ENCODE results near the gene TAS1R3.
A peak's percentile ranks its signal among the peaks of the same experiment; 100 is the strongest.

Gene TAS1R3

DNA sequence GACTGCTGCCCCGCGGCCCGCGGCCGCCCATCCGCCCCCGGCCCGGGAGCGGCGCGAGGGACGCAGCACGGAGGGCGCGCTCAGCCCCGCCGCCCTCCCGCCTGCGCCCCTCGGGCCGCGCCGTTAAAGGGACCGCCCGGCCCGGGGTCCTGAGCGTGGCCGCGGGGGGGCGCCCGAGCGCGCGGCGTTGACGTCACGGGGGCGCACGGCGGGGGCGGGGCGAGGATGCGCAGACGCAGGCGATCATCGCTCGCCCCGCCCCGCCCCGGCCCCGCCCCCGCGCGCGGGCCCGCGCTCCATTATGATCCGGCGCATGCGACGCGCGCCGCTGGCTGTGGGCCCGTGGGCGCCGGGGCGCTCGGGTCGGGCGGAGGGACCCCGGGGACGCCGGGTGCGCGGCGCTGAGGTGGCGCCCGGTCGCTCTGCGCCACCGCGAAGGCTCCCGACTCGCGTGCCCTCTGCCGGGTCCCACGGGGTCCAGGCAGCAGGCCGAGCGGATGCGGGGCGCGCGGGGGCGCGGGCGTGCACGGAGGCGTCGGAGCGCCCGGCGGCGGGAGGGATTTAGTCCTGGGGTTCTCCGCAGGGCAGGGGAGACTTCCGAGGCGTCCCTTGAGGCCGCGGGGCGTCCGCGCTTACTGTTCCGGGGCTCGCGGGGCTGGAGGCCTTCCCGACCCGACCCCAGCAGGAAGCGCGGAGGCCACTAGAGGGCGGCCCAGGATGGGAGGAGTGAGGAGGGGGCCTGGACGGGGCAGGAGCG lies 18.4 kb downstream of the TAS1R3 start, which contains the start of gene DVL1:
Gene DVL1 (minus strand): TSS at position 163 of the 757 bp plus-strand sequence. CDS start 353 bp downstream, outside the sequence.
- peaks cover 36% of the 10 kb centered on the region for H3K4me1 ChIP-seq (ENCODE audit: control insufficient read depth, insufficient read depth, low read length, poor library complexity, severe bottlenecking)
- H3K9me3 ChIP-seq (ENCODE audit: control insufficient read depth, low read length), result no peaks in the 10 kb centered on the region
- WGBS, 2 experiments (ENCODE audit: insufficient coverage in 2 of 2), result 0 to 1% methylated on average over 54 to 74 of the region's 122 CpGs
- H3K36me3 ChIP-seq (ENCODE audit: control insufficient read depth, insufficient read depth, low read length), result peaks cover 19% of the 10 kb centered on the region
- H3K27ac ChIP-seq (ENCODE audit: low read depth, low read length, severe bottlenecking), result peak within 1 kb of the TSS; percentile 84
- peak within 1 kb of the TSS; percentile 54 for H3K4me3 ChIP-seq (ENCODE audit: extremely low read depth, insufficient read depth, low read length, poor library complexity, severe bottlenecking)

DNA sequence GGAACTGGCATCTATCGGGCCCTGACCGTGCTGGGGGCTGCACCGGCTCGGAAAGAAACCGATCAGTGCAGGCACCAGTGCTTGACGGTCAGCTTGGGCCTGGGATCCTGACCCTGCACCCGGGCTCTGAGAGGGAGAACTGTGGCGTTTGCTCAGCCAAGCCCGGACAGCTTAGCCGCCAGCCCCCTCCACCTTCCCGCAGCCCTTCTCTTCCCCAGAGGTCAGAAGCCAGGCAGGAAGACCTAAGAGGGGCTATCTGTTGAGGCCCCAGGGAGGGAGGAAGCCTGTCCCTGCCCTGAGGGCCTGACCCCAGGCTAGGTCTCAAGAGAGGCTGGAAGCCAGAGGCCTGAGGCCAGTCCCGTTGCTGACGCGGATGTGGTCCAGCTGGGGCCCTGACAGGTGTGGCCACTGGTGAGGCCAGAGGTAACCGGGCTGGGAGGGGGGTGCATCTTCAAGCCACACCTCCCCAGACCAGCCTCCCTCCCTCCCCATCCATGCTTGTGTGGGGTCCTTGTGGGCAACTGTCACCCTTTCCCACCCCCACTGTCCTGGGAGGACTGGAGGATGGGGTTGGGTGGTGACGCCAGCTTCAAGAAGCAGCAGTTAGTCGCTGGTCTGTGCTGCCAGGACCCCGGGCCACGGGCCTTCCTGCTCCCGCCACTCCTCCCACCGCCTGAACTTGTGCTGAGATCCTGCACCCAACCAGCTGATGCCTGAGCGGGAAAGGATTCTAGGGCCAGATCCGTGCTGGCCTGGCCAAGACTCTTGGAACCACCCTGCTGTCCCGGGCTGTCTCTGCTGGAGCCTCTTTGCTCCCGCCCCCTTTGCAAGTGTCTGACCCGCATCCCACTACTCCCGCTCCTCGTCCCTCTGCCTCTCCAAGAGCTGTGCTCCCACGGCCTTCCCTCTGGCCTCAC lies 20.7 kb downstream of the TAS1R3 start:
- Histone ChIP-seq H3K4me1 (ENCODE audit: control insufficient read depth, insufficient read depth, low read length, poor library complexity, severe bottlenecking) (peaks cover 30% of the 10 kb centered on the region), H3K4me3 (ENCODE audit: extremely low read depth, insufficient read depth, low read length, poor library complexity, severe bottlenecking) (peak overlapping the region; percentile 11), H3K27ac (ENCODE audit: low read depth, low read length, severe bottlenecking) (peak overlapping the region; percentile 66), H3K9me3 (ENCODE audit: control insufficient read depth, low read length) (no peaks in the 10 kb centered on the region), H3K36me3 (ENCODE audit: control insufficient read depth, insufficient read depth, low read length) (peaks cover 20% of the 10 kb centered on the region)
- WGBS, 2 experiments (ENCODE audit: insufficient coverage in 2 of 2), result 65 to 68% methylated on average over 25 to 27 of the region's 29 CpGs

DNA sequence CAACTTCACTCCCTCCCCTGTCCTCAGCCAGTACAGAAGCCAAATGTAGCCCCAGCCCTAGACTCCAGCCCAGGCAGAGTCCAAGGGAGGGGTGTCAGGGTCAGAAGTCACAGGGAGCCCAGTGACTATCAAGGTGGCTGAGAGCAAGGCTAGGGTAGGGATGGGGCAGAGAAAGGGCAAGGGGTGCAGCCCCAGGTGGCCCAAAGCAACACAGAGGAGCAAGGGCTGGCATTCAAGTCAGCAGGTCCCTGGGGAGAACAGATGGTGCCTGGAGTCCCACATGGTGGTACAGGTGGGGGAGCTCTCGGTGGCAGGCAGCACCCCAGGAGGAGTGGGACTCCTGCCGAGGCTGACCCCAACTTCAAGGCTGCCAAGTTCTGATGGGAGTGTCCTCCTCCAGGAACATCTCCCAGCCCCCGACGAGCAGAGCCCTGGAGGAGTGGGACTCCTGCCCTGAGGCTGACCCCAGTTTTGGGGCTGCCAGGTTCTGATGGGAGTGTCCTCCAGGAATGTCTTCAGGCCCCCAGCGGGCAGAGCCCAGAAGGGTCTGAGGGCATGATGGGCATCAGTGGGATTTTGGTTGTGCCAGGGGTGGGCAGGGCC lies 21.8 kb downstream of the TAS1R3 start:
- Histone ChIP-seq H3K4me3 (ENCODE audit: extremely low read depth, insufficient read depth, low read length, poor library complexity, severe bottlenecking) (no peak overlapping the region), H3K9me3 (ENCODE audit: control insufficient read depth, low read length) (no peaks in the 10 kb centered on the region), H3K36me3 (ENCODE audit: control insufficient read depth, insufficient read depth, low read length) (peaks cover 20% of the 10 kb centered on the region), H3K27ac (ENCODE audit: low read depth, low read length, severe bottlenecking) (peak overlapping the region; percentile 29), H3K4me1 (ENCODE audit: control insufficient read depth, insufficient read depth, low read length, poor library complexity, severe bottlenecking) (peaks cover 26% of the 10 kb centered on the region)
- WGBS, 2 experiments (ENCODE audit: insufficient coverage in 2 of 2), result 63 to 100% methylated on average over 1 to 3 of the region's 5 CpGs

DNA sequence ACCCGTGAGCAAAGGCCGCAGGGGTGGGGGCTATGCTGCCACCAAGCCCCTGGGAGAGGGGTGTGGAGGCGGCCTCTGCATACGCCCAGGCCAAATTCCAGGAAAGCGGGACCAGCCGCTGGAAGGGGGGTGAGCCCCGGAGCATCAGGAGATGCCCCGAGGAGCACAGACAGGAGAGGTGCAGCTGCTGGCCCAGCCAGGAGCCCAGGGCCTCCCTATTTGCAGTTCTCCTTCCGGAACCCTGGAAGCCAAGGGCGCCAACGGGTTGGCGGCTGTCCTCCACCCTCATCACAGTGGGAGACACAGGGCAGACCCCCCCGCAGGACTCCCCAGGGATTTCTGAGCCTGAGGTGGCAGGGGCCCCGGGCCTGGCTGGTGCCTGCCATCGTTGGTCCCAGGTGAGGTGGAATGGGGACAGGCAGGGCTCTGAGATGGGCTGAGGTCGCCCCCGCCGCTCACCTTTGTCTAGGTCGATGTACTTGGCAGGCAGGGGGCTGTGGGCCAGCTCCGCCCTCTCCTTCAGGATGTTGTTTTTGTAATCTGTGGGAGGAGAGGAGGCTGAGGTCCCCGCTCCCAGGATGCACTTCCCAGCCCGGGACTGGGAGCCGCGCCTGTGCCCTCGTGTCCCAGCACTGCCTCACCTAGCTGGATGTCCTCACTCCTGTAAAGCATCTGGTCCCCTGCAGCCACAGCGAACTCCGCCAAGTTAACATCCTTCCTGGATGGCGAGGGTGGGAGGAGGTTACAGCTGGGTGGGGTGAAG lies 22.5 kb downstream of the TAS1R3 start:
- Histone ChIP-seq H3K27ac (ENCODE audit: low read depth, low read length, severe bottlenecking) (peak overlapping the region; percentile 29), H3K4me3 (ENCODE audit: extremely low read depth, insufficient read depth, low read length, poor library complexity, severe bottlenecking) (no peak overlapping the region), H3K4me1 (ENCODE audit: control insufficient read depth, insufficient read depth, low read length, poor library complexity, severe bottlenecking) (peaks cover 25% of the 10 kb centered on the region), H3K9me3 (ENCODE audit: control insufficient read depth, low read length) (no peaks in the 10 kb centered on the region), H3K36me3 (ENCODE audit: control insufficient read depth, insufficient read depth, low read length) (peaks cover 20% of the 10 kb centered on the region)
- WGBS, 2 experiments (ENCODE audit: insufficient coverage in 2 of 2), result 76 to 82% methylated on average over 25 of the region's 28 CpGs

DNA sequence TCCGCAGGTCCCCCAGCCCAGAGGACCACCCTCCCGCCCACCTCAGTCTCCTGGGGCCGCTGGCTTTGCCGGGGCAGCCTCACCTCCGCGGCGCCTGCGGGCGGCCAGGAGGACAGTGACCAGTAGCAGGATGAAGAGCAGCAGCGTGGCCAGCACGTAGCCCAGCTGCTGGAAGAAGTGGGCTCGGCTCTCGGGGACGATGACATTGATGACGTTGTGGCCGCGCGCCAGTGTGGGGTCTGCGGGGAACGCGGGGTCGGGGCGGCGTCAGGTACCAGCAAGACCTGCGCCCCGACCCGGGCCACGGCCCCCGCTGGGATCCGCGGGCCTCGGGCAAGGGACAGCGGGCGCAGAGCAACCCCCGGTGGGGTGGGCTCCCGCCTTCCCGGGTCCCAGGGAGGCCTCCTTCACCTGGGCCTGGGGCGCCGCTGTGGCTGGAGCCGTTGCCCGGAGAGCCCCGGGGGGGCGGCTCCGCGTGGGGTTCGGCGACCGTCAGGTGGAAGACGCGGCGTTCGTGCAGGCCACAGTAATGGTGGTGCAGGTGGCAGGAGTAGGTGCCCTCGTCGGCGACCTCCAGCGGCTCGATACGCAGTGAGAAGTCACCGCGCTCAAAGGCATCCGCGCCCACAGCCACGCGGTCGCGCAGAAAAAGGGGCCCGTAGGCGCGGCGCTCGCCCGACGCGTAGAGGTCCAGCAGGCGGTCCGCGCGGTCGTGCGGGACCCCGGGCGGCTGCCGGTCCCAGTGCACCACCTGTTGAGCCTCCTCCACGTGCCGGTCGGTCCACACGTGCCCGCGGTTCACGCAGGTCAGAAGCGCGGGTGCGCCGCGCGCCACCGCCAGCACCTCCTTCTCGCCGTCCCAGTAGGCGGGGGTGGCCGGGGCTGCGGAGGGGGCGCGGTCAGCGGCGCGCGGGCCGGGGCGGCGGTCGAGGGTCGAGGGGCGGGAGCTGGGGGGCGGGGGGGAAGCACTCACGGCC lies 23.5 kb downstream of the TAS1R3 start:
- Histone ChIP-seq H3K4me3 (ENCODE audit: extremely low read depth, insufficient read depth, low read length, poor library complexity, severe bottlenecking) (no peak overlapping the region), H3K4me1 (ENCODE audit: control insufficient read depth, insufficient read depth, low read length, poor library complexity, severe bottlenecking) (peaks cover 33% of the 10 kb centered on the region), H3K36me3 (ENCODE audit: control insufficient read depth, insufficient read depth, low read length) (peaks cover 20% of the 10 kb centered on the region), H3K9me3 (ENCODE audit: control insufficient read depth, low read length) (no peaks in the 10 kb centered on the region), H3K27ac (ENCODE audit: low read depth, low read length, severe bottlenecking) (no peak overlapping the region)
- 97% methylated on average over 99 to 109 of the region's 116 CpGs for WGBS, 2 experiments (ENCODE audit: insufficient coverage in 2 of 2)

DNA sequence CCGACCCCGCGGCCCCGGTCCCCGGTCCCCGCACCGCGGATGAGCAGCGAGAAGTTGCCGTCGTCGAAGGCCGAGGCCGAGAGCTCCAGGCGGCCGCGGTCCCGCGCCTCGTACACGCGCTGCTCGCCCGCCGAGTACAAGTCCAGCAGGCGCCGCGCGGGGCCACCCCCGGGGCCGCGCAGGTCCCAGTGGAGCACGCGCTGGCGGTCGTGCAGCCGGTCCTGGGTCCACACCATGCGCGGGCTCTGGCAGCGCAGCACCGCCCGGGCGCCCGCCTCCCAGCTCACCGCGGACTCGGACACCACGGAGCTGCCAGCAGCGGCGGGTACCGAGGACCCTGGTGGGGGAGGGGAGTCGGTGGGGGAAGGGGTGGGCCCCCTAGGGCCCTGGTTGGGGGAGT lies 24.3 kb downstream of the TAS1R3 start:
- 97 to 98% methylated on average over 23 to 37 of the region's 52 CpGs for WGBS, 2 experiments (ENCODE audit: insufficient coverage in 2 of 2)
- peaks cover 41% of the 10 kb centered on the region for H3K4me1 ChIP-seq (ENCODE audit: control insufficient read depth, insufficient read depth, low read length, poor library complexity, severe bottlenecking)
- no peak overlapping the region for H3K27ac ChIP-seq (ENCODE audit: low read depth, low read length, severe bottlenecking)
- H3K9me3 ChIP-seq (ENCODE audit: control insufficient read depth, low read length), result no peaks in the 10 kb centered on the region
- H3K4me3 ChIP-seq (ENCODE audit: extremely low read depth, insufficient read depth, low read length, poor library complexity, severe bottlenecking), result no peak overlapping the region
- peaks cover 20% of the 10 kb centered on the region for H3K36me3 ChIP-seq (ENCODE audit: control insufficient read depth, insufficient read depth, low read length)

DNA sequence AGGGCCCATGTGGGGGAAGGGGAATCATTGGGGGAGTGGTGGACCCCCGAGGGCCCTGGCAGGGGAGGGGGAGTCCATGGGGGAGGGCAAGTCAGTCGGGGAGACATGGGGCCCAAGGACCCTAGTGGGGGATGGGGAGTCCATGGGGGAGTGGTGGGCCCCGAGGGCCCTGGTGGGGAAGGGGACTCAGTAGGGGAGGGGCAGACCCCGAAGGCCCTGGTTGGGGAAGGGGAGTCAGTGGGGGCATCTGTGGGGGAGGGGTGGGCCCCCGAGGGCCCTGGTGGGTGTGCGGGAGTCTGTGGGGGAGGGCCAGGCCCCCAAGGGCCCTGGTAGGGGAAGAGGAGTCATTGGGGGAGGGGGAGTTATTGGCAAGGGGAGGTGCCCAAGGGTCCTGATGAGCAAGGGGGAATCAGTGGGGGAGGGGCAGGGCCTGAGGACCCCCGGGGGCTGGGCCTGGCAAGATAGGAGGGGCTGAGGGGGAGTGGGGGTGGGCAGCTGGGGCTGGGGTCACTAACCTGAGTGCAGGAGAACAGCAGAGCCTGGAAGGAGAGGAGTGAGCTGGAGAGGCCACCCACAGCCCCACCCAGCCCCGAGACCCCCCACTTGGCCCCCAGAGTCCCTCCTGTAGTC lies 25.2 kb downstream of the TAS1R3 start:
- Histone ChIP-seq H3K36me3 (ENCODE audit: control insufficient read depth, insufficient read depth, low read length) (peaks cover 20% of the 10 kb centered on the region), H3K27ac (ENCODE audit: low read depth, low read length, severe bottlenecking) (peak overlapping the region; percentile 5), H3K4me3 (ENCODE audit: extremely low read depth, insufficient read depth, low read length, poor library complexity, severe bottlenecking) (peak overlapping the region; percentile 88), H3K9me3 (ENCODE audit: control insufficient read depth, low read length) (no peaks in the 10 kb centered on the region), H3K4me1 (ENCODE audit: control insufficient read depth, insufficient read depth, low read length, poor library complexity, severe bottlenecking) (peaks cover 49% of the 10 kb centered on the region)
- 93% methylated on average over 4 of the region's 8 CpGs; no CpG with 5 or more reads in 1 of the 2 experiments for WGBS, 2 experiments (ENCODE audit: insufficient coverage in 2 of 2)

DNA sequence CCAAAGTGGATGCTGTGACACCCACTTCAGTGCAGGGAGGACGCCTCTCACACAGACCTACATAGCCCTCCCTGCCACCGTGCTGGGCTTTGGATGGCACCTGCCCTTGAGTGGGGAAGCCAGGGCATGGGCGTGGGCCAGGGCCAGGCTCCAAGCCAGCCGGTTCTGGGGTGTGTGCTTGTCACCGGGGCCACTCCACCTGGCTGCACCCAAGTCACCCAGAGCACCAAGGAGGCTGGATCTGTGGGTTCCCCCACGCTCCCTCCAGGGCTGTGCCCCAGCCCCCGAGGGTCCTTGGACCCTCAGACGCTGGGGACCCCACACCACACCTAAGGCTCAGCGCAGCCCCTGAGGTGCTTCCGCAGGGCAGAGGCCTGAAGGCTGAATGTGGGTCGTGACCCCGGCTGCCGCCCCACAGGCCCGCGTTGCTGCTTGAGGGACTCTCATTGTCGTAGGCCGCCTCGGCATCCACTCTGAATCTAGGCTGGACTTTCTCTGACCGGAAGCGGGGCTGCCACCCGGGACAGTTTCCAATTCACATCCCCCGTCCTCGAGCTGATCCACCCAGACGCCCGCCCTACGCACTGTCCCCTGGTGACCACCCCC lies 25.8 kb downstream of the TAS1R3 start:
- Histone ChIP-seq H3K27ac (ENCODE audit: low read depth, low read length, severe bottlenecking) (no peak overlapping the region), H3K4me3 (ENCODE audit: extremely low read depth, insufficient read depth, low read length, poor library complexity, severe bottlenecking) (peak overlapping the region; percentile 88), H3K4me1 (ENCODE audit: control insufficient read depth, insufficient read depth, low read length, poor library complexity, severe bottlenecking) (peaks cover 49% of the 10 kb centered on the region), H3K36me3 (ENCODE audit: control insufficient read depth, insufficient read depth, low read length) (peaks cover 20% of the 10 kb centered on the region), H3K9me3 (ENCODE audit: control insufficient read depth, low read length) (no peaks in the 10 kb centered on the region)
- WGBS, 2 experiments (ENCODE audit: insufficient coverage in 2 of 2), result 75 to 80% methylated on average over 23 to 25 of the region's 26 CpGs
